ENCODE results near the gene EXOSC7. TPM values are rescaled to one million over a fixed set of nuclear protein-coding genes. Genes with fewer than 3 reads are reported as not detected.

EXOSC7 gene
- total and polyA plus RNA-seq, 2 of the 4 experiments (the other 2 are of a cell fraction) = 61.6 to 62.2 TPM

DNA sequence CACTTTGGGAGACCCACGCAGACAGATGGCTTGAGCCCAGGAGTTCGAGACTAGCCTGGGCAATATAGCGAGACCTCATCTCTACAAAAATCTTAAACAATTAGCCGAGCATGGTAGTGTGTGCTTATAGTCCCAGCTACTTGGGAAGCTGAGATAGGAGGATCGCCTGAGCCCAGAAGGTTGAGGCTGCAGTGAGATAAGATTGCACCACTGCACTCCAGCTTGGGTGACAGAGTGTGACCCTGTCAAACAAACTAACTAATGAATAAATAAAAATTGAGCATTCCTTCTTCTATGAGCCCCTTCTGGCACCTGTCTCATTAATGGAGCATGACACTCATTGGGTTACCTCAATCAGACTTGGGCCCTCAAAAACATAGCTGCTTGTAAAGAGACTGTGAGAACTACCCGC lies 7.6 kb upstream of the EXOSC7 start:
- Histone ChIP-seq H3K27ac (ENCODE audit: insufficient read depth, low read length) (no peak overlapping the region), H4K5ac (ENCODE audit: low read depth, low read length) (no peak overlapping the region), H2BK5ac (ENCODE audit: low read depth, low read length, poor library complexity, severe bottlenecking) (no peak overlapping the region), H3K36me3 (ENCODE audit: control insufficient read depth, insufficient read depth, low read length) (no peaks in the 10 kb centered on the region), H3K4me2 (ENCODE audit: low read depth, low read length) (no peak overlapping the region), H3K4ac (ENCODE audit: low read depth, low read length) (no peak overlapping the region), H3K27me3 (ENCODE audit: control insufficient read depth, insufficient read depth, low read length) (no peaks in the 10 kb centered on the region), H3K9ac (ENCODE audit: low read depth, low read length) (no peak overlapping the region), H3K4me1 (ENCODE audit: control insufficient read depth, insufficient read depth, low read length) (peaks cover 4% of the 10 kb centered on the region), H3K14ac (replicated peaks; ENCODE audit: low read depth, low read length) (no peak overlapping the region), H3K9me1 (ENCODE audit: insufficient read depth, low read length) (peaks cover 6% of the 10 kb centered on the region; the same call in 1 of the 2 replicates), H2AFZ (replicated peaks; ENCODE audit: low read length, poor library complexity) (no peak overlapping the region), H4K91ac (ENCODE audit: insufficient read depth, low read depth, low read length) (no peak overlapping the region), H2AK5ac (ENCODE audit: low read depth, low read length) (no peak overlapping the region), H3K9me3 (ENCODE audit: control insufficient read depth, insufficient read depth, low read length) (no peaks in the 10 kb centered on the region), H3K56ac (ENCODE audit: extremely low read depth, insufficient read depth, low read length) (no peak overlapping the region), H2BK20ac (ENCODE audit: low read depth, low read length) (no peak overlapping the region), H2BK15ac (ENCODE audit: low read depth, low read length) (no peak overlapping the region), H4K20me1 (ENCODE audit: insufficient read depth, low read length) (peaks cover 30% of the 10 kb centered on the region; the same call in 1 of the 2 replicates), H2AK9ac (replicated peaks; ENCODE audit: low read depth, low read length, poor library complexity) (no peak overlapping the region), H3K18ac (ENCODE audit: low read depth, low read length) (no peak overlapping the region), H4K8ac (ENCODE audit: low read depth in 2 of 2, low read length in 2 of 2) (no peak overlapping the region), H3K23ac (ENCODE audit: low read depth, low read length) (no peak overlapping the region), H3K4me3 (ENCODE audit: insufficient read depth, low read depth, low read length) (no peak overlapping the region), H2BK120ac (ENCODE audit: low read depth, low read length) (no peak overlapping the region), H3K79me1 (ENCODE audit: low read depth in 1 of 2, low read length in 2 of 2) (peaks cover 44 to 83% of the 10 kb centered on the region in 2 experiments)
- BruUV-seq (replicated peaks) = no TSS peak
- TF ChIP-seq CEBPB (IDR thresholded peaks at IDR 0.05; ENCODE audit: low read depth, low read length) (no peak), POLR2A (IDR thresholded peaks at IDR 0.05; ENCODE audit: low read depth, low read length) (no peak), NFE2L2 (IDR thresholded peaks at IDR 0.05; ENCODE audit: low read depth, low read length) (no peak), BHLHE40 (IDR thresholded peaks at IDR 0.05; ENCODE audit: low read depth, low read length) (no peak), CHD1 (IDR thresholded peaks at IDR 0.05; ENCODE audit: low read depth, low read length) (no peak)
- TF ChIP-seq, protein P1, sequence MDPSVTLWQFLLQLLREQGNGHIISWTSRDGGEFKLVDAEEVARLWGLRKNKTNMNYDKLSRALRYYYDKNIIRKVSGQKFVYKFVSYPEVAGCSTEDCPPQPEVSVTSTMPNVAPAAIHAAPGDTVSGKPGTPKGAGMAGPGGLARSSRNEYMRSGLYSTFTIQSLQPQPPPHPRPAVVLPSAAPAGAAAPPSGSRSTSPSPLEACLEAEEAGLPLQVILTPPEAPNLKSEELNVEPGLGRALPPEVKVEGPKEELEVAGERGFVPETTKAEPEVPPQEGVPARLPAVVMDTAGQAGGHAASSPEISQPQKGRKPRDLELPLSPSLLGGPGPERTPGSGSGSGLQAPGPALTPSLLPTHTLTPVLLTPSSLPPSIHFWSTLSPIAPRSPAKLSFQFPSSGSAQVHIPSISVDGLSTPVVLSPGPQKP (IDR thresholded peaks at IDR 0.05; ENCODE audit: borderline replicate concordance, low read depth, low read length) = no peak
- no peak for ATAC-seq (ENCODE audit: low read depth)
- ChIA-PET CTCF (no interaction called here), POLR2A (ENCODE audit: unreplicated experiment) (no interaction called here)
- 100% methylated on average over 1 of the region's 6 CpGs; no CpG with 5 or more reads in 1 of the 2 experiments for WGBS, 2 experiments (ENCODE audit: extremely low coverage in 2 of 2, insufficient read length in 1 of 2)
- dilution Hi-C loops (cut with HindIII; ENCODE audit: low sequenced_read_pairs, unreplicated experiment) = no loop called here
- intact Hi-C loops (cut with micrococcal nuclease) = no loop called here
- DNase-seq = no peak
- in situ Hi-C loops (cut with MboI; ENCODE audit: low sequenced_read_pairs) = no loop called here

All from IMR-90 (cell line).